ENCODE results near the gene CADM1.
A peak's percentile ranks its signal among the peaks of the same experiment; 100 is the strongest.

The CADM1 gene

GRCh38 chr11:115269191-115269950 is 234.8 kb downstream of the CADM1 start:
- no peak for DNase-seq

- DNase-seq: no peak
These were observed 236.3 kb downstream of the CADM1 start for GRCh38 chr11:115267871-115268270.

- peak; percentile 68 for DNase-seq
These were observed 236.9 kb downstream of the CADM1 start for GRCh38 chr11:115267238-115267781.

GRCh38 chr11:115266066-115266639 is 238.1 kb downstream of the CADM1 start:
- DNase-seq: no peak

- peak; percentile 94 for DNase-seq
These were observed 240.2 kb downstream of the CADM1 start for GRCh38 chr11:115263799-115264656.

- no peak for DNase-seq
These were observed 246.0 kb downstream of the CADM1 start for GRCh38 chr11:115258216-115258615.

GRCh38 chr11:115257678-115258077 is 246.5 kb downstream of the CADM1 start:
- peak; percentile 9 for DNase-seq

- DNase-seq: no peak
These were observed 246.9 kb downstream of the CADM1 start for GRCh38 chr11:115257270-115257669.

- peak; percentile 51 for DNase-seq
These were observed 247.6 kb downstream of the CADM1 start for GRCh38 chr11:115256397-115257197.

- no peak for DNase-seq
These were observed 249.0 kb downstream of the CADM1 start for GRCh38 chr11:115255006-115255762.

GRCh38 chr11:115251126-115251525 is 253.1 kb downstream of the CADM1 start:
- no peak for DNase-seq

- DNase-seq: no peak
These were observed 255.1 kb downstream of the CADM1 start for GRCh38 chr11:115249061-115249578.

GRCh38 chr11:115247953-115248352 is 256.3 kb downstream of the CADM1 start:
- no peak for DNase-seq

GRCh38 chr11:115247361-115247760 is 256.9 kb downstream of the CADM1 start:
- DNase-seq: no peak

GRCh38 chr11:115244758-115245157 is 259.5 kb downstream of the CADM1 start:
- no peak for DNase-seq

- no peak for DNase-seq
These were observed 259.9 kb downstream of the CADM1 start for GRCh38 chr11:115244296-115244695.

GRCh38 chr11:115242982-115243381 is 261.2 kb downstream of the CADM1 start:
- no peak for DNase-seq

GRCh38 chr11:115241899-115242298 is 262.3 kb downstream of the CADM1 start:
- DNase-seq: no peak

GRCh38 chr11:115238791-115239190 is 265.4 kb downstream of the CADM1 start:
- DNase-seq: no peak

GRCh38 chr11:115238086-115238485 is 266.1 kb downstream of the CADM1 start:
- no peak for DNase-seq

- no peak for DNase-seq
These were observed 266.6 kb downstream of the CADM1 start for GRCh38 chr11:115237578-115237977.

GRCh38 chr11:115234794-115235193 is 269.4 kb downstream of the CADM1 start:
- DNase-seq: no peak

Data from DMS153 (cell line).